GM19099 (cell line): Measurements from ENCODE around the gene PDCL2.

Experiments used
- POLR2A ChIP-seq: IDR thresholded peaks from 3 replicates; pipeline ENCODE4 v1.6.1; 2011; ENCODE audit warnings: low read depth; ENCODE audit not compliant: insufficient read length; ENCODE audit errors: extremely low read depth

Gene PDCL2, protein sequence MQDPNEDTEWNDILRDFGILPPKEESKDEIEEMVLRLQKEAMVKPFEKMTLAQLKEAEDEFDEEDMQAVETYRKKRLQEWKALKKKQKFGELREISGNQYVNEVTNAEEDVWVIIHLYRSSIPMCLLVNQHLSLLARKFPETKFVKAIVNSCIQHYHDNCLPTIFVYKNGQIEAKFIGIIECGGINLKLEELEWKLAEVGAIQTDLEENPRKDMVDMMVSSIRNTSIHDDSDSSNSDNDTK

DNA sequence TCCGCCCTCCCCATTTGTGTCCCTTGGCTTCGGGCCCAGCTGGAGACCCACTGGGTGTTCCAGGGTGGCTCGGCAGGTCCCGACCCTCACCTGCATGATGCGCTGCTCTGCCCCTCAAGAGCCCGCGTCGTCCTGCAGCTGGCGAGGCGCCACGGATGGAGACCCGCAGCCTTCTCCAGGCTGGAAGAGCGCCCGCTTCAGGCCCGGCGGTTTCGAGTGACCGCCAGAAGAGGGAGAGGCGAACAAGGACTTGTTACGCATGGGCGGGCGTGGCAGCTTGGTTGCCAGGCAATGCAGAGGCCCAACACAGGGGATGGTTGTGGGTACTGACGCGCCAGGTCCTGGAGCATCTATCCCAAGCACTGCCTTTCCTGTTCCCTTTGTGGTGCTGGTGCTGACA is at the start of gene PDCL2:
Gene PDCL2, minus strand, starts transcription at position 232 of the 400 bp plus-strand sequence. Its CDS starts 136 bp downstream, at position 96.
- TF ChIP-seq POLR2A = no peak

DNA sequence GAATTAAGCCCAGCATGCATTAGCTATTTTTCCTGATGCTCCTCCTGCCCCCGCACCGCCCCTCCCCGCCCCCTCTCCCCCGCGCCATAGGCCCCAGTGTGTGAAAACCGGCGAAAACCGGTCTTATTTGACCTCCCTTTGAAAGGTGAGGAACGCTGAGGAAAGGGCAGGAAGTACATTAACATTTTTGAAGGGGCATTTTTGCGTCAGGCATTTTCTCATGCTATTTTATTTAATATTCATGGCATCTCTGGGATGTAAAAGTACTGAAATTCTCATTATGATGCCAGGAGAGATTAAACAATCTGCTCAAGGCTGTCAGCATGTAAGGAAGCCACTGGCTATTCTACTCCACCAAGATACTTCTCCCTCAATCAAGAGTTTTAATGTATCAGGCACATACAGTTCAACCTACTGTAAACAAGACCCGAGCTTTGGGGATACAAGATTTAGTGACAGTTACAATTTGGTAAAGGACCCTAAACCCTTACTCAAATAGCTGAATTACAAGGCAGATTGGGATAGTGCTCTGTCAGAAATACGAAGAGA is 45.3 kb upstream of the PDCL2 start:
- no peak for TF ChIP-seq POLR2A

DNA sequence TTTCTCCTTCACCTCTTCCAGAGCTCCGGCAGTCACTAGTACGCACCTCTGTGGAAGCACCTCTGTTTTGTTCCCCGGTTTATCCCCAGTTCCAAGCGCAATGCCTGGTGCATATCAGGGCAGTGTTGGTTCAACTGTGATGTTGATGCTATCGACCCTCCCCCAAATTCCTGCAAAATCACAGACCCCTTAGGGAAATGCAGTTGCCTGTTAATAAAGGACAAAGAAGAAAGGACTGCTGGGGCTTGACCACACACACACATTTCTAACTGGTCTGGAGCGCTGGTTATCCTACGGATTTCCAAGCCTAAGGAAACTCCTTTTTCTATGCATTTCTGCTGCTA is 44.6 kb upstream of the PDCL2 start:
- TF ChIP-seq POLR2A = no peak

DNA sequence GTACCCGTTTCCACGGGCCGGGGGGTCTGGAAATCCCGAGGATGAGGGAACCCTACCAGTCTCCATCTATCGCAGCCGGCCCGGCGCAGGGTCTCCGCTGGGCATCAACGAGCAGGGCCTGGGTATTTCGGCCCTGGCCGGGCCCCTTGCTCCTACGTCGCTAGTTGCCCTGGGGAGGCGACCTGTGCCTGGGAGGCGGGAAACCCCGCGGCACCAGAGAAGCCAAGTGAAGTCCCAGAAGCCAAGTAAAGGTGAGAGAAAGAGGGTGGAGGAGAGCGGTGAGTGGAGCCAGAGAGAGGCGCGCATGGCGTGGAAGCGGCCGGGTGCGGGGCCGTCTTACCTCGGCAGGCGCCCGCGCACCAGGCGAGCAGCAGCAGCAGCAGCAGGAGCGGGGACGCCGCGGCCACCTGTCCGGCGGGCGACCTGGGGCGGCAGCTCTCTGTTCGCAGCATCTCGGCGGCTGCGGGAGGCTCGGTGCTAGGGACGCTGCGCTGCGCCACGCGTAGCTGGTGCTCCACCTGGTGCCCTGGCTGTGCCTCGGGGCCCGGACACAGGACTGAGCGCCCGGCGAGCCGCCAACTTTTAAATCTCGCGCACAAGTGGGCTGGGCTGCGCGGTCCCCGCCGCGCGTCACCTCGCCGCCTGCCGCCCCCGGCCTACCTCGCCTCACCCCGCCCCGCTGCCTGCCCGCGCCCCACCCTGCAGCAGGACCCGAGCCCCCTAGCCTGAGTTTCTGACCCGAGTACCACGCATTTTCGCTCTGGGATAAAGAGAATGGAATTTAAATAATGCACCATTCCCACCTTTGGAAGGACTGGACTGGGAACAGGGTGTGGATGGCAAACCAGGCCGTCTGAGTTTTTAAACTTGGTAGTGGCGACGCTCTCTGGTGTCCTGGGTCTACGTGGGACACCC is 44.0 kb upstream of the PDCL2 start, which contains the start of gene NMU:
Gene NMU, minus strand, starts transcription at position 558 of the 915 bp plus-strand sequence. Its CDS starts 106 bp downstream, at position 452.
- TF ChIP-seq POLR2A = no peak

DNA sequence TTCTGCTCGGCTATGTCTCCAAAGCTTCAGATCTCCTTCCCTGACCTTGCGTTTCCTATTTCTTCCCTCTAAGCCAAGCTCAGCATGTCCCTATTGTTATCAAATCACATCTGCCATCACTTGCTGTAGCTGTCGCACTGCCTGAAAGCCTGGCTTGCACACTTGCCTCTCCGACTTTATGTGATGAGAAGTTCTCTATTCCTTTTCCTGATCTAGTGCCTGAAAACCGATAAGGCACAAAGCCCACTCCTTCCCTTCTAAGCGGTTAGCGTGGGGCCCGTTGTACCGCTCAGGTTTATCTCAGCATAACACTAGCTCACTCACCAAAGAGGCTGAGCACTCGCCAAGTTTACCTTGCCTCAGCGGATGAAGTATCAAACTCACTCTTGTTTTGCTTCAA is 43.2 kb upstream of the PDCL2 start:
- TF ChIP-seq POLR2A = no peak

DNA sequence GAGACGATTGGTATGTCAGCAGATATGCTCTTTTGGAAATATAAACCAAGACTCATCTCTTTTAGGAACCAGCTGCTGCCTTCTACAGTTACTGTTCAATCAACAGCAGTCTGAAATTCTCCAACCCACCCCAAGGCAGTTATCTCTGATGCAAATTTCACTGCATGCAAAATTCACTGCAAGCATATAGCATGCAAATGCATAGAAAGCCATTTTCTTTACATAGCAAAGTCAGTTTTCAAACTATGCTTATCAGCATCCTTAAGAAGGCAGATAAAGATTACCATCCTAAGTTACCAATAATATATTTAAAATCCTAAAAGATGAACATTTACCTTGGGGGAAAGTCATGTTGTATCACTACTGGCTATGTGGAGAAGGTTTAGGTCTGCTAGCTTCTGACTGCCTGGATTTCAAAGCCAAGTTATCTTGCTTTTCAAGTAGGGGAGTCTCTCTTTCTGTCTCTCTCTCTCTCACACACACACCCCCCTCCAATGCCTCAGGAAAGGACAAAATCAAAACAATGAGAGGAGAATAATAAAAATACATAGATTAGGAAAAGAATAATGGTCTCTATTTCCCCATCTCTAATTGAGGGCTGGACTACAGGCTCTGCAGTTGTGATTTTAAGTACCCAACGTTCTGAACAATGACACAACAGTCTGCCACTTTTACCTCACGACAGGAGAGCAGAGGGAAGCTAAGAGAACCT is 42.5 kb upstream of the PDCL2 start:
- TF ChIP-seq POLR2A = no peak

DNA sequence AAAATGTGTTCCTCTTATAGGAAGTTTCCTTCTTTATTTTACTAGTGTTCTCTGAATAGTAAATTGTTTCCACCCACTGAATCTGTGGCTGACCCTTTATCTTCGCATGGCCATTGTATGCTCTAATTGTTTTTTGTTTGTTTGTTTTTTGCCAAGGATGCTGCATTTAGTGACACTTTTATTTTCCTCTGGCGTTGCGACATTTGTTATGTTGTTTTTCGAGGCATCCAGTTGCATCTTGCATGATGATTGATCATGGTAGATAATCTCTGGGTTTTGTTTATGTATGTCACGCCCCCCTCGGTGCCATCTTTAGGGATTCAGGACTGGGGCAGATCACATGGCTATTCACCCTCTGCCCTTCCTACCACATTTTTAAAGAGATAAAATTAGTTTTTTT is 41.9 kb upstream of the PDCL2 start:
- no peak for TF ChIP-seq POLR2A

DNA sequence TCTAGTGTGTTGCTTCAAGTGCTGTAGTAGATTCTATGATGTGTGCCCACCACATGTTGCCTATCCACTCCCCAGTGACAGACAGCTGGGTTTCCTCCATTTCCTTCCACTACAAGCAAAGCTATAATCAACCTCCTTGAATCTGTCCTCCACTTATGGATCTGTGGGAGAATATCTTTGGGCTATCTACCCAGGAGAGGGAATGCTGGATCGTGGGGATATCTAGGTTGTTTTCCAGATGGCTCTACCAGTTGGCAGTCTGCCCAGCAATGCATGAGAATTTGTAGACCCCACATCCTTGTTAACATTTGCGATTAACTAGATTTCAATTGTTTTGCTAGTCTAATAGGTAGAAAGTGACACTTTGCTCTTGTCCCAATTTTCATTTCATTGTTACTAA is 33.8 kb upstream of the PDCL2 start:
- no peak for TF ChIP-seq POLR2A

DNA sequence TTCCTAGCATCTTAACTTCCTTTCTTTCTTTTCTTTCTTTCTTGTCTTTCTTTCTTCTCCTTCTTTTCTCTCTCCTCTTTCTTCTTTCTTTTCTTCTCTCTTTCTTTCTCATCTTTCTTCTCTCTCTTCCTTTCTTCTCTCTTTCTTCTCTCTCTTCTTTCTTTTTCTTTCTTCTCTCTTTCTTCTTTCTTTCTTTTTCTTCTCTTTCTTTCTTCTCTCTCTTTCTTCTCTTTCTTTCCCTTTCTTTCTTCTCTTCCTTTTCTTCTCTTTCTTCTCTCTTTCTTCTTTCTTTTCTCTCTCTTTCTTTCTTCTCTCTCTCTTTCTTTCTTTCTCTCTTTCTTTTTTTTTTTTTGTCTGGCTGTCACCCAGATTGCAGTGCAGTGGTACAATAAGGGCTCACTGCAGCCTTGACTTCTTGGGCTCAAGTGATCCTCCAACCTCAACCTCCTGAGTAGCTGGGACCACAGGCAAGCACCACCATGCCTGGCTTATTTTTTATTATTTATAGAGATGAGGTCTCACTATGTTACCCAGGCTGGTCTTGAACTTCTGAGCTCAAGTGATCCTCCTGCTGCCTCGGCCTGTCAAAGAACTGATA is 26.6 kb upstream of the PDCL2 start:
- TF ChIP-seq POLR2A = no peak

DNA sequence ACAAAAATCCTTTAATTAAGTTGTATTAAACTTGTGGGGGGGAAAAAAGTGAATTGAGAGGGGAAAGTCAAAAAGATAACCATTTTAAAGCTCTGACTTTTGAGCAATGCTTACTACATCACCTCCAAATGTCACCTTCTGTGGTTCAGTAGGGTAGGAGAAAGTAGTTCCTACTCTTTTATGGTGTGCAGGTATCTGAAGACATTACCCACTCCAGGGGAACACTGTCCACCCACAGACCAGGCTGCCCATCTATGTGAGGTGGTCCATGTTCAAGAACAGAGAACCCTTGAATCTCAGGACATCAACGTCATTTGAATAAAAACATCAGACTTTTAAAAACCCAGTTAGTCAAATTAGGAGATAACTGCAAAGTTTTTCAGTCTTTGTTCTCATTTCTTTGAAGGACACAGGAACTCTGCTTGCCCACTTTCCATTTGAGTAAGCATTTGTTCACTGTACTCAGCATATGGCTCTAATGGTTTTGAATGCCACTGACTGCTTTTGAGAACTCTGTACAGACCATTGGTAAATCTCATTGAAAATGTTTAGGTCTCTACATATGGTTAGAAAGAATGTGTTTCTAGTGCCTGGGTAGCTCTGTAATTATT is 25.6 kb upstream of the PDCL2 start:
- no peak for TF ChIP-seq POLR2A

DNA sequence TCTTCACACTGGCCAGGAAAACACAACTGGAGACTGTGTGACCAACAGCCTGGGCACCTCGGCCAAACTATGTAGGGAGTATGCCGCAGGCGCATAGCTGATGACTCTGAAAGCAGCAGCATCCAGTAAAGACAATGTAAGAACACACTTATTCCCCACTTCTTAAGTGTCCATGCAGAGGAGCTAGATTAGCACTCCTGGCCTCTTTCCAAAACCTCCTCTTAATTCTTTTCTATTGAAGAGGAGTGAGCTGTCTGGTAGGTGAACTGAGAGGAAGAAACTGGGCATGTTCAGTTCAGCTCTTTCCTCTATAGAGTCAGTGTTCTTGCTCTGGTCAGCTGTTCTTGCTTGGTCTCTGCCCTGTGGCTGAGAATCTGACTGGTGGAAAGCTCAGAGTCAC is 23.0 kb upstream of the PDCL2 start:
- no peak for TF ChIP-seq POLR2A

DNA sequence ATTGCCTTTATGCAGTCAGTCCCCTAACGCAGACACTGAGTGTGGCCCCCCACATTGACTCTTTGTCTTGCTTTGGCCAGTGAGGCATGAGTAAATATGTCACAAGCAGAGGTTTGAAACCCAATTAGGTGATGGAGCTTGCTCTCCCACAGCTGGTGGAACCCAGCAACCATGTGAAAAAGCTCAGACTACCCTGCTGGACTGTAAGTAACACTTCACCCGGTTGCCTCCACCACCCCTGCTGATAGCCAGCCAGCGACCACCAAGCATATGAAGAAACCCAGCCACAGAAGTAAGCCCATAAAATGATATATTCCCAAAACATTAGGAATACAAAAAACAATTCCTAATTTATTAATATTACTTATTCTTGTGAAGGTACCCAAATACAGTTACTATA is 21.6 kb upstream of the PDCL2 start:
- TF ChIP-seq POLR2A = no peak

DNA sequence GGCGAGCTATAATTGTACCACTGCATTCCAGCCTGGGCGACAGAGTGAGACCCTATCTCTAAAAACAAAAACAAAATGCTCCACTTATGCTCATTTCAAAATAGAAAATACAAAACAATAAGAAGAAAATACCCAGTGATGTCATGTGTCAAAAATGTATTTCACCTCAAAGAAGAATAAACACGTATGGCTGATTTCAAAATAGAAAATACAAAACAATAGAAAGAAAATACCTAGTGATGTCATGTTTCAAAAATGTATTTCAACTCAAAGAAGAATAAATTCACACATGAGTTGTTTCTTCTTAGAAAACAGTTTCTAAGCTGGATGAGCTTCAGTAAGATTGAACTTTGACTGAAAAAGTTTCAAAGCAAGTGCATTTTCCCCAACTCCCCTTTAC is 20.3 kb upstream of the PDCL2 start:
- no peak for TF ChIP-seq POLR2A

DNA sequence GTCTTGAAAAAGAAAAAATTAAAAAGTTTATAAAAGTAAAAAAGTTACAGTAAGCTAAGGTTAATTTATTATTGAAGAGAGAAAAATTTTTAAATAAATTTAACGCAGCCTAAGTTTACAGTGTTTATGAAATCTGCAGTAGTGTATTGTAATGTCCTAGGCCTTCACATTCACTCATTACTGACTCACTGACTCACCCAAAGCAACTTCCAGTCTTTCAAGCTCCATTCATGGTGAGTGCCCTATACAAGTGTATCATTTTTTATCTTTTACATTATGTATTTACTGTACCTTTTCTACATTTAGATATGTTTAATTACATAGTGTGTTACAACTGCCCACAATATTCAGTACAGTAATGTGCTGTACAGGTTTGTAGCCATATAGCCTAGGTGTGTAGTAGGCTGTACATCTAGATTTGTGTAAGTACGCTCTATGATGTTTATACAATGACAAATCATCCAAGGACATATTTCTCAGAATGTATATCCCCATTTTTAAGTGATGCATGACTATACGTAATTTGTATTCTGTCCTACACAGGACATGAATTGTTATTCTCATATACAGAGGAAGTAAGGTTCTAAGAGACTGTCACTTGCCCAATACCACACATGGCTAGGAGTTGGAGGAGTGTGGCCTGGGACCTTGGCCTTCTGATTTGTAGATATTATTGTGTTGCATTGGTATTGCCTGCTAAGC is 19.5 kb upstream of the PDCL2 start:
- TF ChIP-seq POLR2A = no peak
